Measurements from ENCODE around the gene RAMP1.

The RAMP1 gene

DNA sequence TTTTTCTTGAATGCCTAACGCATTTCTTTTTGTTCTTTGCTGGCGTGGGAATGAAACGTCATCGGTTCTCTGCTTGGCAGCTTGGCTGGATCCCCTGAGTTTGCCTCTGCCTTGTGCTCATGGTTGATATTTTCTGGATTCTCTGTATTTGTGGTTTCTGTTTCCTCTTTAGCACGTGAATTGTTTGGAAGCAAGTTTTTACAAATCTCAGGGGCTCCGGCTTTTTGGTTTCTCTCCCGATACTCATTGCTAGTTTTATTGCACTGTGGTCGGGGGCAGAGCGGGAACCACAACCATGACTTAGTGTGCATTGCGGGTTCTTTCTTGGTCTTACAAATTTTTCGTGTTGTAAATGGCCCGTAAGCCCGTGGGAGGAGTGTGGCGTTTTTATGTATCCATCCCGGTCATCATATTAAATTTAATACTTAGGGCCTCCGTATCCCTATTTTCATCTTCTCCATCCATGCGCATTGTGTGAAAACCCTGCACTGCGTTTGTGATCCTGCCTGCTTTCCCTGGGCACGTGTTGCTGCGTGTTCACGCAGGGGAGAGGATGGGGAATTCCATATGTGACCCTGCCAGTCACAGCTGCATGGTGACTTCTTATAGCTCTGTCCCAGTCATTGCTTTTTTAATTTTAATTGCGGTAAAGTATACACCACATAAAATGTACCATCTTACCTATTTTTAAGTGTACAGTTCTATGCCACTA is 9.4 kb downstream of the RAMP1 start:
- no peak overlapping the region for H3K9ac ChIP-seq (ENCODE audit: low read length)
- no peak overlapping the region for H4K5ac ChIP-seq (ENCODE audit: low read length)
- DNase-seq = no peak
- no peak overlapping the region for H4K8ac ChIP-seq (ENCODE audit: low read depth, low read length)
- H3K4me1 ChIP-seq (ENCODE audit: control insufficient read depth, low read depth, low read length) = peaks cover 3% of the 10 kb centered on the region
- WGBS (ENCODE audit: extremely low coverage, insufficient coverage, low lambda C conversion rate) = no CpG with 5 or more reads among the region's 22 CpGs
- no peak overlapping the region for H3K27ac ChIP-seq (ENCODE audit: low read depth, low read length)
- no peaks in the 10 kb centered on the region for H3K79me2 ChIP-seq (ENCODE audit: control insufficient read depth, insufficient read depth, low read length)
- no peak overlapping the region for H2BK120ac ChIP-seq (ENCODE audit: low read depth, low read length)
- no peaks in the 10 kb centered on the region for H3K27me3 ChIP-seq (ENCODE audit: insufficient read depth, low read length, poor library complexity)
- no peak overlapping the region for H2BK15ac ChIP-seq (replicated peaks; ENCODE audit: low read depth)
- no peak overlapping the region for H2BK5ac ChIP-seq (ENCODE audit: low read length)
- no peak overlapping the region for H3K56ac ChIP-seq (ENCODE audit: low read length)
- H3K79me1 ChIP-seq (ENCODE audit: low read length) = no peaks in the 10 kb centered on the region
- no peak overlapping the region for H3K4me3 ChIP-seq (ENCODE audit: low read length)
- no peaks in the 10 kb centered on the region for H3K36me3 ChIP-seq (ENCODE audit: control insufficient read depth, insufficient read depth, low read length)
- H3K18ac ChIP-seq (ENCODE audit: low read length) = no peak overlapping the region
- no peak overlapping the region for H2AK5ac ChIP-seq (ENCODE audit: low read length)
- no peak overlapping the region for H3K4me2 ChIP-seq (ENCODE audit: low read length)
- no peak overlapping the region for H3K23ac ChIP-seq (ENCODE audit: low read length)
- H3K4ac ChIP-seq (ENCODE audit: low read depth, low read length) = no peak overlapping the region

DNA sequence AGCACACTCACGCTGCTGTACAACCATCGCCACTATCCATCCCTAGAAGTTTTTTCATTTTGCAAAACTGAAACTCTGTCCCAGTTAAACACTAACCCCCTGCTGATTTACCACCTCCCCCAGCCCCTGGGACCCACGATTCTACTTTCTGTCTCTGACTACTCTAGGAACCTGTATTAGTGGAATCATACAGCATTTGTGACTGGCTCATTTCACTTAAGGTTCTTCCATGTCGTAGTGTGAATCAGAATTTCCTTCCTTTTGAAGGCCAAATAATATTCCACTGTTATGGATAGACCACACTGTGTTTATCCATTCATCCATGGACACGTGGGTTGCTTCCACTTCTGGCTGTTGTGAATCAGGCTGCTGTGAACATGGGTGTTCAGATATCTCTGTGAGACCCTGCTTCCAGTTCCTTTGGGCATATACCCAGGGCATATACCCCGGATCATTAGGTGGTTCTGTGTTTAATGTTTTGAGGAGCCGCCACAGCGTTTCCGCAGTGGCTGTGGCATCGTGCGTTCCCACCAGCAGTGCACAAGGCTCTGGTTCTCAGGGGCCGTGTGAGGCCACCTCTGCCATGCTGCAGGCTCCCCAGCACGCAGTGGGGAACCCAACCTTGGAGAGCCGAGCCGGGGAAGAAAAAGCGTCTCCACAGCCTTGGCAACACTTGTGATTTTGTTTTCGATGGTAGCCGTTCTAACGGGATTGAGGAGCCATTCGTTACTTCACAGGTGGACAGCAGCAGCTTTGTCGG is 10.1 kb downstream of the RAMP1 start:
- WGBS (ENCODE audit: extremely low coverage, insufficient coverage, low lambda C conversion rate) = no CpG with 5 or more reads among the region's 21 CpGs
- Histone ChIP-seq H2BK15ac (replicated peaks; ENCODE audit: low read depth) (no peak overlapping the region), H3K27ac (ENCODE audit: low read depth, low read length) (no peak overlapping the region), H2BK120ac (ENCODE audit: low read depth, low read length) (no peak overlapping the region), H3K79me1 (ENCODE audit: low read length) (no peaks in the 10 kb centered on the region), H2BK5ac (ENCODE audit: low read length) (no peak overlapping the region), H3K27me3 (ENCODE audit: insufficient read depth, low read length, poor library complexity) (no peaks in the 10 kb centered on the region), H3K23ac (ENCODE audit: low read length) (no peak overlapping the region), H4K8ac (ENCODE audit: low read depth, low read length) (no peak overlapping the region), H3K56ac (ENCODE audit: low read length) (no peak overlapping the region), H3K9ac (ENCODE audit: low read length) (no peak overlapping the region), H3K36me3 (ENCODE audit: control insufficient read depth, insufficient read depth, low read length) (no peaks in the 10 kb centered on the region), H3K4me2 (ENCODE audit: low read length) (no peak overlapping the region), H3K4me3 (ENCODE audit: low read length) (no peak overlapping the region), H3K4me1 (ENCODE audit: control insufficient read depth, low read depth, low read length) (no peaks in the 10 kb centered on the region), H3K18ac (ENCODE audit: low read length) (no peak overlapping the region), H3K79me2 (ENCODE audit: control insufficient read depth, insufficient read depth, low read length) (no peaks in the 10 kb centered on the region), H2AK5ac (ENCODE audit: low read length) (no peak overlapping the region), H3K4ac (ENCODE audit: low read depth, low read length) (no peak overlapping the region), H4K5ac (ENCODE audit: low read length) (no peak overlapping the region)
- DNase-seq = no peak

DNA sequence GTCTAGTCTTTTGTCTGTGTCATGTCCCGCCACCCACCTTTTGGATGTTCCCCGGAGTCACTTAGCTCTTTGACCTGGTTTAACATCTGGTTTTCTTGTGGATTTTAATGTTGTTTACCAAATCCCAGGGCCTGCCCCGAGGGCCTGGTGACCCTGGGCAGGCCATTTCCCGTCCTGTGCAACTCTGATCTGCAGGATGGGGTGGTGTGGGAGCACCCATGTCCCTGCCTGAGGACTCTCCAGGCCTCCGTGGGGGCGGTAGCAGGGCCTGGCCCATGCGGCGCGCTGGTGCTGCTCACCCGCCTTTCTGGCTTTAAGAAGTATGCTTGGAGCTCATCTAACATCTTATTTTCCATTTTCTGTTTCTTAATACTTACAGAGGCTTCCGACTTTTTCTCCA is 10.7 kb downstream of the RAMP1 start:
- no peak overlapping the region for H2BK120ac ChIP-seq (ENCODE audit: low read depth, low read length)
- H3K23ac ChIP-seq (ENCODE audit: low read length) = no peak overlapping the region
- no peaks in the 10 kb centered on the region for H3K27me3 ChIP-seq (ENCODE audit: insufficient read depth, low read length, poor library complexity)
- H2AK5ac ChIP-seq (ENCODE audit: low read length) = no peak overlapping the region
- no peak overlapping the region for H3K27ac ChIP-seq (ENCODE audit: low read depth, low read length)
- no peak overlapping the region for H3K4me2 ChIP-seq (ENCODE audit: low read length)
- H2BK15ac ChIP-seq (replicated peaks; ENCODE audit: low read depth) = no peak overlapping the region
- H3K79me2 ChIP-seq (ENCODE audit: control insufficient read depth, insufficient read depth, low read length) = no peaks in the 10 kb centered on the region
- H4K5ac ChIP-seq (ENCODE audit: low read length) = no peak overlapping the region
- H3K18ac ChIP-seq (ENCODE audit: low read length) = no peak overlapping the region
- no peak overlapping the region for H4K8ac ChIP-seq (ENCODE audit: low read depth, low read length)
- WGBS (ENCODE audit: extremely low coverage, insufficient coverage, low lambda C conversion rate) = no CpG with 5 or more reads among the region's 11 CpGs
- no peaks in the 10 kb centered on the region for H3K4me1 ChIP-seq (ENCODE audit: control insufficient read depth, low read depth, low read length)
- no peak overlapping the region for H3K56ac ChIP-seq (ENCODE audit: low read length)
- no peak overlapping the region for H3K4me3 ChIP-seq (ENCODE audit: low read length)
- H3K79me1 ChIP-seq (ENCODE audit: low read length) = no peaks in the 10 kb centered on the region
- no peak overlapping the region for H3K4ac ChIP-seq (ENCODE audit: low read depth, low read length)
- no peak overlapping the region for H2BK5ac ChIP-seq (ENCODE audit: low read length)
- H3K36me3 ChIP-seq (ENCODE audit: control insufficient read depth, insufficient read depth, low read length) = no peaks in the 10 kb centered on the region
- no peak overlapping the region for H3K9ac ChIP-seq (ENCODE audit: low read length)
- DNase-seq = no peak

DNA sequence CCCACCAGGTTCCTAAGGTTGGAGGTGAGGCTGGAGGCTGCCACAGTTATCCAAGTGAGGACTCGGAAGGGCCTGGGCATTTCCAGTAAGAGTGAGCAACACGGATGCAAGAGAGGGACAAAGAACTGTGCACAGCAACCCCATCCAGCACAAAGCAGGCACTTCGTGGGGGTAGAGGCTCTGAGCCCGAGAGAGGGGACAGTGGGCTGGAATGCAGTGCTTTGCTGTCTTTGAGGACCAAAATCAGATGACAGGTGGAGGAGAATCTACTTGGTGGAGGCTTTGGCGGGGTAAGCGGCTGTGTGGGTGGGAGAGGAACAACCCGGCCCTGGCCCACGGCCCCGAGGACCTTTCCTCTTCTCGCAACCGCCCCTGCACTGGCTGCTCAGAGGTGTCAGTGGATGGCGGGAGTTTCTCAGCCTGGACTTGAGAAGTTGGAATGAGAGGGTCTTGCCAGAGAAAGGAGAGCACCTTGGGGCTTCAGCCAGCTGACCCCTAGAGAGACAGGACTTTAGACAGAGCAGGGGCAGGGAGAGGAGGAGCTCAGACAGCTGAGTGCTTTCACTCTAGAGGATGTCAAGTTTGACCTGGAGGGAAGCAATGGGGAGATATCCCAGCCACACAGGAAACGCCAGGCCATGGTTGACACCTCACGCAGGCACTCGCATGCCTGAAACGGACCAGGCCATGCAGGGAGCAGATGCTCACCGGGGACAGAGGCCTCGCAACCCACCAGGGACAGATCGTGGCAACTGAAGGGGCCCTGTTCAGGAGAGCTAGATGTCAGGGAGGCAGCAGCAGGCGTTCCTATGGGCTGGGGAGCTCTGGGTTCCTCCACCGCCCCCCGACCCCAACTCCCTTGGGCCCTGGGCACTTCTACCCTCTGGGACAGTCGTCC is 11.6 kb downstream of the RAMP1 start:
- Histone ChIP-seq H2BK120ac (ENCODE audit: low read depth, low read length) (no peak overlapping the region), H2AK5ac (ENCODE audit: low read length) (no peak overlapping the region), H2BK5ac (ENCODE audit: low read length) (no peak overlapping the region), H3K36me3 (ENCODE audit: control insufficient read depth, insufficient read depth, low read length) (no peaks in the 10 kb centered on the region), H3K4me2 (ENCODE audit: low read length) (no peak overlapping the region), H3K9ac (ENCODE audit: low read length) (no peak overlapping the region), H4K5ac (ENCODE audit: low read length) (no peak overlapping the region), H3K27me3 (ENCODE audit: insufficient read depth, low read length, poor library complexity) (no peaks in the 10 kb centered on the region), H4K8ac (ENCODE audit: low read depth, low read length) (no peak overlapping the region), H3K27ac (ENCODE audit: low read depth, low read length) (no peak overlapping the region), H3K4me3 (ENCODE audit: low read length) (no peak overlapping the region), H3K18ac (ENCODE audit: low read length) (no peak overlapping the region), H3K56ac (ENCODE audit: low read length) (no peak overlapping the region), H3K79me2 (ENCODE audit: control insufficient read depth, insufficient read depth, low read length) (no peaks in the 10 kb centered on the region), H3K4me1 (ENCODE audit: control insufficient read depth, low read depth, low read length) (no peaks in the 10 kb centered on the region), H2BK15ac (replicated peaks; ENCODE audit: low read depth) (no peak overlapping the region), H3K79me1 (ENCODE audit: low read length) (no peaks in the 10 kb centered on the region), H3K4ac (ENCODE audit: low read depth, low read length) (no peak overlapping the region), H3K23ac (ENCODE audit: low read length) (no peak overlapping the region)
- no CpG with 5 or more reads among the region's 23 CpGs for WGBS (ENCODE audit: extremely low coverage, insufficient coverage, low lambda C conversion rate)
- peak; percentile 5 for DNase-seq

DNA sequence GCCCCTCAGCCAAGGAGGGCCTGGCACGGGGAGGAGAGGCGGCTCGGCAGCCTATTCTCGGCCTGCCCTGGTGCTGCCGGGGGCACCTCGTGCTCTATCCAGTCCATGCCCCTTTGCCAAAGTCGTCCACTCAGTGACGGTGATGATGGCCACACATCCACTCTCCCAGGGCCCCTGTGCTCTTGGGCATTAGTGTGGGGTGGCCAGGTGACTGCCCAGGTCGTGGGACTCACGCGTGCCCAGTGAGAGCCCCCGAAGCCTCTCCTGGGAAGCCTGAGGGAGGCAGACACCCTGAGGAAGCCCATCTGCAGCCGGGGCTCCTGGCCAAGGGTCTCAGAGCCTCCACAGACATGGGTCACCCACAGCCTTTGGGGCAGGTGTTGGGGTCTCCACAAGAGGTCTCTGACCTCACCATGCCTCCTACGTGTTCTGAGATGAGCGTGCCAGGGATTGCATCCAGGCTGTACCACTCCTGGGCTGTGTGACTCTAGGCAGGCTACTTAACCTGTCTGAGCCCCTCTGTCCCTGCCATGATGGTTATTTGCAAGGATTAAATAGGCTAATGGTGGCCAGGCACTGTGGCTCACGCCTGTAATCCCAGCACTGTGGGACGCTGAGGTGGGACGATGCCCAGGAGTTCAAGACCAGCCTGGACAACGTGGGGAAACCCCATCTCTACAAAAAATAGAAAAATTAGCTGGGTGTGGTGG is 12.9 kb downstream of the RAMP1 start:
- H3K79me1 ChIP-seq (ENCODE audit: low read length) = no peaks in the 10 kb centered on the region
- H3K56ac ChIP-seq (ENCODE audit: low read length) = no peak overlapping the region
- no CpG with 5 or more reads among the region's 19 CpGs for WGBS (ENCODE audit: extremely low coverage, insufficient coverage, low lambda C conversion rate)

More for the DNA sequence above, 12.9 kb downstream of the RAMP1 start:
- no peaks in the 10 kb centered on the region for H3K36me3 ChIP-seq (ENCODE audit: control insufficient read depth, insufficient read depth, low read length)
- no peak overlapping the region for H3K27ac ChIP-seq (ENCODE audit: low read depth, low read length)
- no peak overlapping the region for H2BK120ac ChIP-seq (ENCODE audit: low read depth, low read length)
- H2BK5ac ChIP-seq (ENCODE audit: low read length) = no peak overlapping the region
- H2BK15ac ChIP-seq (replicated peaks; ENCODE audit: low read depth) = no peak overlapping the region
- H4K5ac ChIP-seq (ENCODE audit: low read length) = no peak overlapping the region
- no peak overlapping the region for H3K4ac ChIP-seq (ENCODE audit: low read depth, low read length)
- H3K18ac ChIP-seq (ENCODE audit: low read length) = no peak overlapping the region
- no peaks in the 10 kb centered on the region for H3K79me2 ChIP-seq (ENCODE audit: control insufficient read depth, insufficient read depth, low read length)
- H3K4me3 ChIP-seq (ENCODE audit: low read length) = no peak overlapping the region
- no peak overlapping the region for H3K23ac ChIP-seq (ENCODE audit: low read length)
- H4K8ac ChIP-seq (ENCODE audit: low read depth, low read length) = no peak overlapping the region
- no peak overlapping the region for H3K4me2 ChIP-seq (ENCODE audit: low read length)
- no peaks in the 10 kb centered on the region for H3K4me1 ChIP-seq (ENCODE audit: control insufficient read depth, low read depth, low read length)
- no peak overlapping the region for H2AK5ac ChIP-seq (ENCODE audit: low read length)
- H3K9ac ChIP-seq (ENCODE audit: low read length) = no peak overlapping the region
- DNase-seq = no peak
- no peaks in the 10 kb centered on the region for H3K27me3 ChIP-seq (ENCODE audit: insufficient read depth, low read length, poor library complexity)
